ENCODE results near the gene NUP210L.
"Not testable (repeated sequence)": the region's sequence is repeated elsewhere in the genome, so short reads cannot be mapped to it uniquely, and the experiment has no call there.

The NUP210L gene

GRCh38 chr1:153991806-153992205 lies 163.1 kb downstream of the NUP210L start:
- DNase-seq (ENCODE audit: low read depth): no peak

DNA sequence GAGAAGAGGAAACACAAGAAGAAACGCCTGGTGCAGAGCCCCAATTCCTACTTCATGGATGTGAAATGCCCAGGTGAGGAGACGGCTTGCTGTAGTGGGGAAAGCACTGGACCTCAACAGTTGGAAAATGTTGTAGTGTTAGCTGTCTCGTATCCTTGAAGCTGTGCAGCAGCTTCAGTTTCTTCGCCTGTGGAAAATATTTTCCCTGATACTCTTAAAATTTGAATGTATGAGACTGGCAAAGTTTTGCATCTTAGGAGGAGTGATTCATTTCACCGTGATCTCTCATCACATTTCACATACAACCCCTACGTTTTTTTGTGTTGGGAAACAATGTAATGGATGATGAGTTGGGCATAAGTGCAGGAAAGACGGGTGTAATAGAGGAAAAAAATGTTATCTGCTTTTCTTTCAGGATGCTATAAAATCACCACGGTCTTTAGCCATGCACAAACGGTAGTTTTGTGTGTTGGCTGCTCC lies 163.7 kb downstream of the NUP210L start:
- no peak for DNase-seq (ENCODE audit: low read depth)

GRCh38 chr1:153990468-153991150 lies 164.3 kb downstream of the NUP210L start, which contains the start of gene RPS27:
Gene RPS27, plus strand, starts transcription at chr1:153990762. Its CDS starts 35 bp downstream, at chr1:153990797.
- peak; percentile 98 for DNase-seq (ENCODE audit: low read depth)

GRCh38 chr1:153987621-153988020 lies 167.3 kb downstream of the NUP210L start:
- DNase-seq (ENCODE audit: low read depth): no peak

DNA sequence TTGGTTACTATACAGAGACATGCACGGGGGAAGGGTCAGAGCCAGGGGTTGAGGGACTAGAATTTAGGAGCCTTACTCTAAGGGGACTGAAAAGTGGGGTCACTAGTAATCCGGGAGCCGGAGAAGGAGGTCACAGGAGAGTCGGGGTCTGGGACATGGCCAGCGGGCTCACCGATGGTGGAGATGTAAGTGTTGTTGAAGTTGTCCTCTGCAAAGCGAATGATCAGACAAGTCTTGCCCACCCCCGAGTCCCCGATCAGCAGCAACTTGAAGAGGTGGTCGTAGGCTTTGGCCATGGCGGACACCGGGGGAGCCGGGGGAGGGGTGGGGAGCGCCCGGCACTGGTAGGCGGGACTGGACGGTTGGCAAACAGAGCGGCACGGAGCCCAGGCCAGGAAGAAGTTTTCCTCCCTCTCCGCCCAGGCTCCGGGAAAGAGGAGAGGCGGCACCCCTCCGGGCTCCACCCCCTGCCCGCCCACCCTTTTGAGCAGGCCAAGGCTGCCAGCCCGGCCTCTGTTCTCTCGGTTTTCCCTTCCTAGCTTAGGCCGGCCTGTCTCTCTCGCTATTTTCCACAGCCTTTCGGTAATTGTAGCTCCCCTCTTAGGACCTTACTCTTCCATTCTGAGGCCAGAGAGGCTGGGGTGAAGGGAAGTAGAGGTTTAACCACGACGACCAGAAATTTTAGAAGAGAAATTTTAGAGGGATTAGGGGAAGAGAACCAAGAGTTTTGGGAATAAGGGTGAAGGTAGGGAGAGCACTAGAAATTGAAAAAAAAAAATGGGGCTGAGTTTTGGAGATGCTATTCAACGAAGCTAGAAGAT lies 168.7 kb downstream of the NUP210L start, which contains the start of gene RAB13:
RAB13 (minus strand) TSS at position 399 of the 821 bp plus-strand sequence; CDS start at position 296, 103 bp downstream.
- peak; percentile 65 for DNase-seq (ENCODE audit: low read depth)

- DNase-seq (ENCODE audit: low read depth): no peak
These were observed 169.4 kb downstream of the NUP210L start for GRCh38 chr1:153985341-153985912.

- DNase-seq (ENCODE audit: low read depth): no peak
These were observed 170.6 kb downstream of the NUP210L start for GRCh38 chr1:153984123-153984894.

- DNase-seq (ENCODE audit: low read depth): not testable (repeated sequence)
These were observed 173.1 kb downstream of the NUP210L start for GRCh38 chr1:153981735-153982134.

DNA sequence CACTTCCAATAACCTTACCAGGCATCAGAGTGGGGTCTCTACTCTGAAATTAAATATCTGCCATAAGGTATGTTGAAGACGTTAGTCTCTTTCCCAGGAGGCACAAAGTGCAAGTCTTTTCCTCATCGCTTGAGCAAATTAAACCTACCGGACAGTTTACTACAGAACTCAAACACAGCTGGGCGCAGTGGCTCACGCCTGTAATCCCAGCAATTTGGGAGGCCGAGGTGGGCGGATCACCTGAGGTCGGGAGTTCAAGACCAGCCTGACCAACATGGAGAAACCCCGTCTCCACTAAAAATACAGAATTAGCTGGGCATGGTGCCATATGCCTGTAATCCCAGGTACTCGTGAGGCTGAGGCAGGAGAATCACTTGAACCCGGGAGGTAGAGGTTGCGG lies 175.8 kb downstream of the NUP210L start:
- DNase-seq (ENCODE audit: low read depth): not testable (repeated sequence)

DNA sequence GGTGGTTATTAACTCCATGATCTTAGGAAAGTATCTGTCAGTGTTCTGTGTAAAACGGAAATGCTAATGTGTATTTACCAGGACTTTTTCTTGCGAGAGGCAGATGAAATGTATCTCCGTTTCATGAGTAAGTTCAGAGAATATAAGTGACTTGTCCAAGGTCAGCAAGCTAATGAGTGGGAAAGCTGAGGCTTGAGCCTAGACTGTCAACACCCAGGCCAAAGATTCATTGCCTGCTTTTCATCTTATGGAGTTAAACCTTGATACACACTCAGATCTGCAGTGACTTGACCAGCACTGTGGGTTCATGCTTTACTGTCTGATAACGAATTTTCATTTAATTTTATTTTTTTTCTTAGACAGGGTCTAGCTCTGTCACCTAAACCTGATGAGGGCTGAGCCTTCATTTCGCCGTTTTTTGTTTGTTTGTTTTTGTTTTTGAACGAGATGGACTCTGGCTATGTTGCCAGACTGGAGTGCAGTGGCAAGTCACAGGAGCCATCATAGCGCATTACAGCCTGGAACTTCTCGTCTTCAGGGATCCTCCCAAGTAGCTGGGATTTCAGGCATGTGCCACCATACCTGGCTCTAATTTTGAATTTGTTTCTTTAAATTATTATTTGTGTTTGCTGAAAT lies 176.5 kb downstream of the NUP210L start:
- no peak for DNase-seq (ENCODE audit: low read depth)

DNA sequence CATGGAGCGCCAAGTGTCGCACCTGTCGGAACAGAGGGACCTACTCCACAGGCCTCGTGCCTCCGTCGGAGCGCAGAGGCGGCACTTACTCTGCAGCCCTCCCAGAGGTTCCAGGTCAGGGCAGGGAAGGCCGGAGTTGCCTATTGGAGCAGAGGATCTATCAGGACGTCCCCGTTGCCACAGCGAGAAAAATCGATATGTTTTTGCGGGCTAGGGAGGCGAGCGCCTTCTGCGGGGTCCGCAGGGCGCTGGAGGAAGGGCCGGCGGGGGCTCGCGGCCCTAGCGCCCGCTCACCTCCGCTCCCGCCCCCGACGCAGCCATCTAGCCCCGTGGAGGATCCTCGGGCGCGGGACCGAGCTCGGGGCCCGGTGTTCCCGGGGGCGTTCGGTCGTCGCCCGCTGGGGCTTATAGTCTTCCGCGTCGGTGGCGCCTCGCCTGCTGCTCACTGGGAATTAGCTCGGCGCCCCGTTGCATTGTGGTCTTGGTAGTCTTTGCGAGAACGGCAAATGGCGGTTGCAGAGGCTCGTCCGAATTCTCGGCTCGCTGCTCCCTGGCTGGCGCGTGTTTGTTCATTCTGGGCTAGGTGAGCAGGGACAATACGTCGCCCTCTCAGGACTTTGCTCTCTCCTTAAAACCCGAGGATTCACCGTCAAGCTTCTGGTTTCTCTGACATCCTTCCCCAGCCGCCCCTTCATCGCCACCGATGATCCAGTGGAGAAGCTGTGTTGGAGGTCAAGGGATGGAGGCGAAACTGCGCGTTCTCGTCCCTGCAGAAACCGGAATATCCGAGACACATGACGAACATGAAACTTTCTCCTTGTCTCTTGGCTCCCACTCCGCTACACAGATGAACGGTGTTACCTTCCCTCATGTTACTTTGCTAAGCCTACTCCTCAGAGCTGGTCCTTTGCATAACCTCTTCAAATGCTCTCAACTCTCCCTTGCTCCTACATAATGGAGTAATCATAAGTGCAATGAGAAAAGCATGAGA lies 177.3 kb downstream of the NUP210L start, which contains the start of gene JTB:
JTB (minus strand) TSS at position 425 of the 991 bp plus-strand sequence; CDS start at position 3, 422 bp downstream.
- no peak for DNase-seq (ENCODE audit: low read depth)

GRCh38 chr1:153976819-153977249 lies 178.0 kb downstream of the NUP210L start:
- no peak for DNase-seq (ENCODE audit: low read depth)

GRCh38 chr1:153973525-153973924 lies 181.3 kb downstream of the NUP210L start:
- DNase-seq (ENCODE audit: low read depth): no peak

GRCh38 chr1:153973071-153973470 lies 181.8 kb downstream of the NUP210L start:
- DNase-seq (ENCODE audit: low read depth): no peak

DNA sequence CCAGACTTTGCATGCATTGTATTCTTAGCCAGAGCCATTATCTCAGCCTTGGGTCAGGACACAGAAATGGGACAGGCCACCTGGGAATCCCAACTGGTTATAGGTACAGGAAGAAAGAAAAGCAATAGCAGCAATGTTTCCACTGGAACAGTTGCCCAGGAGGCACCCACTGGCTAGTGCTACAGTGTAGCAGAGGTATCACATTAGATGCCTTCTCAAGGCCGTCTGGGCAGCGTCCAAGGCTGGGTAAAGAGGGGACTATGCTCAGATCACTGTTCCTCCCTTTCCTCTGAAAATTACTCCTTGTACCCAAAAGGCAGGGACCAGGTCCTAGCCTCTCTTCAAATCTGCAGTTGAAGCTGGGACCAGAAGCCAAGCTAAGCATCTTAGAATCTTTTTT lies 184.5 kb downstream of the NUP210L start:
- DNase-seq (ENCODE audit: low read depth): no peak

DNA sequence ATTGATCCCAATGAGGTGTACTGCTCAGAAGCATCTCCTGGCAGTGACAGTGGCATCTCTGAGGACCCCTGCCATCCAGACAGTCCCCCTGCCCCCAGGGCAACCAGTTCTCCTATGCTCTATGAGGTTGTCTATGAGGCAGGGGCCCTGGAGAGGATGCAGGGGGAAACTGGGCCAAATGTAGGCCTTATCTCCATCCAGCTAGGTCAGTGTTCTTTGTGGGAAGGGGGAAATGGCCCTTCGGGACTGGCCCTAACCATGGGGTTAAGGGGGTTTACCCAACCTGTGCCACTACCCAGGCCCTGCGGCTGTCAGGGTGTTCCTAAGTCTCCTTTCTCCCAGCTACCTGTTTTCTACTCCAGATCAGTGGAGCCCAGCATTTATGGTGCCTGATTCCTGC lies 185.9 kb downstream of the NUP210L start:
- DNase-seq (ENCODE audit: low read depth): no peak

DNA sequence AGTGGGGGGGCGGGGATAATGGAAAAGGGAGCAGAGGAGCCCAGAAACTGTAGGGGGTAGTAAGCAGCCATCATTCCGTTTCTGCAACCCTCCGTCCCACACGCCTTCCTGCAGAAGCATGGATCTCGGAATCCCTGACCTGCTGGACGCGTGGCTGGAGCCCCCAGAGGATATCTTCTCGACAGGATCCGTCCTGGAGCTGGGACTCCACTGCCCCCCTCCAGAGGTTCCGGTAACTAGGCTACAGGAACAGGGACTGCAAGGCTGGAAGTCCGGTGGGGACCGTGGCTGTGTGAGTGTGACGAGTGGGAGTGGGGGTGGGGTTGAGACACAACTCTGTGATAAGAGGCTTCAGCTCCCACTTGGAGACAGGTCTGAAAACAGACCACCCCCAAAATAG lies 186.5 kb downstream of the NUP210L start:
- DNase-seq (ENCODE audit: low read depth): no peak

GRCh38 chr1:153968000-153968363 lies 186.9 kb downstream of the NUP210L start:
- no peak for DNase-seq (ENCODE audit: low read depth)

DNA sequence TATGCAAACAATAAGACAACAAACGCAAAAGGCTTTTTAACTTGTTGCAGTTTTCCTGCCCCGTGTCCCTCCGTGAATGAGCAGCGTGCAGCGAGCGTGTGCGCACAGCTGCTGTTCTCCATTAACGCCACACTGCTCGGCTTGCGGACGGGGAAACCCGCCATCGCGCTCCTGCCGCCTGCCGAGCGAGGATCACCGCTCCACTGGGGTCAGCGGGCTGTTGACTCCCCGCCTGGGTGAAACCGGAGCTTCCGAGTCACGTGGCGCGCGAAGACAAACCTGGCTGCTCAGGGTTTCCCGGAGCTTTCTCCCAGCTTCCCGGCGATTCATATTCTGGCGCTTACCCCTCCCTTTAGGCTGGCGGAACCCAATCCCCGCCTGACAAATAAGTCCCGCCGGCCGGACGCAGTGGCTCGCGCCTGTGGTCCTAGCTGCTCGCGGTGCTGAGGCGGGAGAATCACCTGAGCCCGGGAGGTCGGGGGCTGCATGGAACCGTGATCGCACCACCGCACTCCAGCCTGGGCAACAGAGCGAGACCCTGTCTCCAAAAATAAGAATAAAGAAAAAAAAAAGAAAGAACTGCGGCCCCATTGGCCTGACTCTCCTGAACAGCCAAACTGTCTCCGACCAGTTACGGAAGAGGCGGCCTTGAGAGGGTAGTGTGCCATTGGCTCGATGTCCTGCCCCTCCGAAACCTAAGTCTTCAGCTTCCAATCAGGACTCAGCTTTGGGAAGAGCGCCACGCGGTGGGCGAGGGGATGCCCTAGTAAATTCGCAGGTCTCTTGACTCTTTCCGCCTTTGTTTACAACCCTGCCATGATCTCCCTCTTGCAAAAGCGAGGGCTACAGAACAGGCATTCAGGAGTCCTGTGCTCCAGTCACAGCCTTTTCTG lies 187.5 kb downstream of the NUP210L start, which contains the start of gene CREB3L4:
CREB3L4 (plus strand) TSS at position 796 of the 893 bp plus-strand sequence. CDS start 624 bp downstream, outside the sequence.
- peak; percentile 92 for DNase-seq (ENCODE audit: low read depth)
